Measurements from ENCODE around the gene RBM33.

The RBM33 gene

GRCh38 chr7:155624412-155624811, 20.0 kb upstream of the RBM33 start:
- no peak for DNase-seq (ENCODE audit: low read depth)

GRCh38 chr7:155625557-155625956, 18.9 kb upstream of the RBM33 start:
- no peak for DNase-seq (ENCODE audit: low read depth)

GRCh38 chr7:155629171-155629570, 15.3 kb upstream of the RBM33 start:
- no peak for DNase-seq (ENCODE audit: low read depth)

- no peak for DNase-seq (ENCODE audit: low read depth)
Measured at GRCh38 chr7:155631155-155631554, 13.3 kb upstream of the RBM33 start.

- no peak for DNase-seq (ENCODE audit: low read depth)
Measured at GRCh38 chr7:155635817-155636216, 8.6 kb upstream of the RBM33 start.

- no peak for DNase-seq (ENCODE audit: low read depth)
Measured at GRCh38 chr7:155637155-155637554, 7.3 kb upstream of the RBM33 start.

- DNase-seq (ENCODE audit: low read depth): no peak
Measured at GRCh38 chr7:155638366-155638765, 6.1 kb upstream of the RBM33 start.

GRCh38 chr7:155639958-155640520, 4.4 kb upstream of the RBM33 start:
- no peak for DNase-seq (ENCODE audit: low read depth)

- DNase-seq (ENCODE audit: low read depth): no peak
Measured at GRCh38 chr7:155640629-155641028, 3.8 kb upstream of the RBM33 start.

- DNase-seq (ENCODE audit: low read depth): no peak
Measured at GRCh38 chr7:155643804-155644177, 670 bp upstream of the RBM33 start.

- peak; percentile 33 for DNase-seq (ENCODE audit: low read depth)
Measured at GRCh38 chr7:155644971-155645509, 579 bp downstream of the RBM33 start.

GRCh38 chr7:155645662-155646061, 1.2 kb downstream of the RBM33 start:
- DNase-seq (ENCODE audit: low read depth): no peak

- DNase-seq (ENCODE audit: low read depth): no peak
Measured at GRCh38 chr7:155646669-155647068, 2.2 kb downstream of the RBM33 start.

GRCh38 chr7:155647302-155647701, 2.8 kb downstream of the RBM33 start:
- DNase-seq (ENCODE audit: low read depth): no peak

- DNase-seq (ENCODE audit: low read depth): no peak
Measured at GRCh38 chr7:155647734-155648133, 3.3 kb downstream of the RBM33 start.

GRCh38 chr7:155648752-155649339, 4.4 kb downstream of the RBM33 start:
- no peak for DNase-seq (ENCODE audit: low read depth)

GRCh38 chr7:155649588-155649987, 5.1 kb downstream of the RBM33 start:
- DNase-seq (ENCODE audit: low read depth): no peak

GRCh38 chr7:155652156-155653114, 8.0 kb downstream of the RBM33 start:
- DNase-seq (ENCODE audit: low read depth): no peak

- DNase-seq (ENCODE audit: low read depth): no peak
Measured at GRCh38 chr7:155653803-155654202, 9.3 kb downstream of the RBM33 start.

- DNase-seq (ENCODE audit: low read depth): no peak
Measured at GRCh38 chr7:155656891-155657290, 12.4 kb downstream of the RBM33 start.

- no peak for DNase-seq (ENCODE audit: low read depth)
Measured at GRCh38 chr7:155660059-155660757, 15.7 kb downstream of the RBM33 start.

GRCh38 chr7:155660758-155661093, 16.3 kb downstream of the RBM33 start:
- DNase-seq (ENCODE audit: low read depth): no peak
